GM18519 (cell line): ENCODE measurements around the gene GNG7.
"Not testable (repeated sequence)": the region's sequence is repeated elsewhere in the genome, so short reads cannot be mapped to it uniquely, and the experiment has no call there.

Experiments
- ATAC-seq: cut with Tn5 transposase; IDR thresholded peaks from one replicate; pipeline ENCODE4 v1.9.1; 2021; ENCODE audit warnings: mild to moderate bottlenecking, moderate library complexity; ENCODE audit not compliant: unreplicated experiment, low FRiP score

The GNG7 gene

GRCh38 chr19:2648528-2648937 is 54.0 kb downstream of the GNG7 start:
- no peak for ATAC-seq

- no peak for ATAC-seq
Measured at GRCh38 chr19:2648099-2648498, 54.4 kb downstream of the GNG7 start.

- ATAC-seq, result no peak
Measured at GRCh38 chr19:2646866-2647535, 55.5 kb downstream of the GNG7 start.

- ATAC-seq, result no peak
Measured at GRCh38 chr19:2645826-2646225, 56.7 kb downstream of the GNG7 start.

- ATAC-seq, result not testable (repeated sequence)
Measured at GRCh38 chr19:2643123-2643737, 59.3 kb downstream of the GNG7 start.

- no peak for ATAC-seq
Measured at GRCh38 chr19:2641332-2641698, 61.2 kb downstream of the GNG7 start.

GRCh38 chr19:2640563-2641331 is 61.7 kb downstream of the GNG7 start:
- no peak for ATAC-seq

- ATAC-seq, result no peak
Measured at GRCh38 chr19:2639999-2640398, 62.5 kb downstream of the GNG7 start.

GRCh38 chr19:2638417-2638940 is 64.0 kb downstream of the GNG7 start:
- ATAC-seq, result no peak

- no peak for ATAC-seq
Measured at GRCh38 chr19:2636897-2637683, 65.4 kb downstream of the GNG7 start.

- ATAC-seq, result no peak
Measured at GRCh38 chr19:2636141-2636896, 66.2 kb downstream of the GNG7 start.

GRCh38 chr19:2634960-2635359 is 67.5 kb downstream of the GNG7 start:
- ATAC-seq, result no peak

- ATAC-seq, result no peak
Measured at GRCh38 chr19:2634228-2634951, 68.1 kb downstream of the GNG7 start.

GRCh38 chr19:2633693-2634075 is 68.8 kb downstream of the GNG7 start:
- no peak for ATAC-seq

- ATAC-seq, result no peak
Measured at GRCh38 chr19:2631213-2631821, 71.2 kb downstream of the GNG7 start.

- no peak for ATAC-seq
Measured at GRCh38 chr19:2630352-2631001, 72.0 kb downstream of the GNG7 start.

GRCh38 chr19:2629491-2630351 is 72.8 kb downstream of the GNG7 start:
- no peak for ATAC-seq

GRCh38 chr19:2628597-2628996 is 73.9 kb downstream of the GNG7 start:
- ATAC-seq, result no peak
